Measurements from ENCODE around the gene LSM7. TPM values are rescaled to one million over a fixed set of nuclear protein-coding genes. Genes with fewer than 3 reads are reported as not detected.

The LSM7 gene
- total RNA-seq, 4 donors from 2014 or later = 76.4 to 113 (median 106) TPM

DNA sequence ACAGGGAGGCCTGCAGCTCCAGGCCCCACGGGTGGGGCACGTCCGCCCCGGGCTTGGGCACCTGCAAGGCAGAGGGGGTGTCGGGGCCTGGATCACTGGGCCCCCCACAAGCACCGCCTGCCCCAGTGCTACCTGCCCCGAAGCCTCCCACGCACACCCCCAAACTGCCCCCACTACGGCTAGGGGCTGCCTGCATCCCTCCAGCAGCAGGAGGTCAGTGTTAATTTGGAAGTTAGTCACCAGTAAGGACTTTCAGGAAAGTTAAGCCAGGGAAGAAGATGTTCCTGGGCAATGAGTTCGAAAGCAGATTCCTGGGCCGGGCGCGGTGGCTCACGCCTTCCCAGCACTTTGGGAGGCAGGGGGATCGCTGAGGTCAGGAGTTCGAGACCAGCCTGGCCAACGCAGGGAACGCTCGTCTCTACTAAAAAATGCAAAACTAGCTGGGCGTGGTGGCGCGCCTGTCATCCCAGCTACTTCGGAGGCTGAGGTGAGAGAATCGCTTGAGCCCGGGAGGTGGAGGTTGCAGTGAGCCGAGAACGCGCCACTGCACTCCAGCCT, 51.9 kb downstream of the LSM7 start:
- intact Hi-C loops (cut with DNase I) = loop anchor here (5.0 kb wide), 2 partner anchors 51 to 116 kb away; partner anchors contain the start of genes LSM7 and SPPL2B
- TF ChIP-seq POLR2AphosphoS5 (IDR thresholded peaks at IDR 0.05) (no peak), EP300 (IDR thresholded peaks at IDR 0.05) (no peak), POLR2A (IDR thresholded peaks at IDR 0.05; ENCODE audit: low read depth) (no peak), CTCF (IDR thresholded peaks at IDR 0.05) (no peak)

GRCh38 chr19:2275588-2276428, 52.6 kb downstream of the LSM7 start:
- intact Hi-C loops (cut with DNase I) = loop anchor here (5.0 kb wide), 2 partner anchors 51 to 116 kb away; partner anchors contain the start of genes LSM7 and SPPL2B
- H3K4me3 ChIP-seq = peak overlapping the region; percentile 16 to 23 (median 22)
- H3K9me3 ChIP-seq = no peaks in the 10 kb centered on the region
- H3K27me3 ChIP-seq = no peaks in the 10 kb centered on the region
- peaks cover 17 to 43% (median 35%) of the 10 kb centered on the region in 4 donors for H3K36me3 ChIP-seq
- no peak for DNase-seq (ENCODE audit: extremely low spot score)
- 44% methylated on average over 15 of the region's 74 CpGs for WGBS
- H3K27ac ChIP-seq (replicated peaks in 1 of 4) = peak overlapping the region; percentile 28 to 100 (median 80)
- H3K4me1 ChIP-seq = peaks cover 42 to 64% (median 59%) of the 10 kb centered on the region in 4 donors
- TF ChIP-seq CTCF (IDR thresholded peaks at IDR 0.05) (no peak), EP300 (IDR thresholded peaks at IDR 0.05) (no peak), POLR2AphosphoS5 (IDR thresholded peaks at IDR 0.05) (no peak), POLR2A (IDR thresholded peaks at IDR 0.05; ENCODE audit: low read depth) (no peak)

More for the DNA sequence above, 51.9 kb downstream of the LSM7 start:
- Histone ChIP-seq H3K4me3 (peak overlapping the region in 1 of 4 donors; percentile 23), H3K36me3 (peaks cover 14 to 39% (median 33%) of the 10 kb centered on the region in 4 donors), H3K27me3 (no peaks in the 10 kb centered on the region), H3K27ac (replicated peaks in 1 of 4) (peak overlapping the region in 2 of 4 donors; percentile 60 to 100), H3K4me1 (peaks cover 37 to 61% (median 54%) of the 10 kb centered on the region in 4 donors), H3K9me3 (no peaks in the 10 kb centered on the region)
- WGBS = 89% methylated on average over 28 of the region's 28 CpGs
- no peak for DNase-seq (ENCODE audit: extremely low spot score)

DNA sequence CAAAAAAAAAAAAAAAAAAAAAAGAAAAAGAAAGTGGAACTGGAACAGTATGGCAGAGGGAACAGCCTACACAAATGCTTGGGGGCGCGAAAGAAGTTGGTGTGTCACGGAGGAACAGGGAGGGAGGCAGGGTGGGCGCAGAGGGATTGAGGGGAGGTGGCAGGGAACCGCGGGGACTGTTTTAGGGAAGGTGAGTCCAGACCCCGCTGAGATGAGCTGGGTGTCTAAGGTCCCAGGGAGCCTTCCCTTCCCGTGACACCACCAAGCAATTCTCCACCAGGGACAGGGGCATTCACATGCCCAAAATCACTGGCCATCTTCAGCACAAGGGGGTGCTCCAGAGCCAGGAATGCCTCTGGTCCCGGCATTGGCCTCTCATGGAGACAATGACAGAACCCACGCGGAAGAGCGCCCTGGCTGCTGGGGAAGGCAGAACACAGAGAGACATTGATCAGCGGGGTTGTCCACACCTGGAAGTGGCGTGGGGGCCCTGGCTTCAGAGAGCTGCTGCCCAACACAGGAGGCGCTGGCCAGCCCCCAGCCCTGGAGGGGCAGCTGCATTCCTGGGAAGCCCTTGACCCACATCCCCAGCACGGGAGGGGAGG, 53.4 kb downstream of the LSM7 start:
- Histone ChIP-seq H3K4me3 (peak overlapping the region in 3 of 4 donors; percentile 22 to 23 (median 23)), H3K36me3 (peaks cover 17 to 43% (median 35%) of the 10 kb centered on the region in 4 donors), H3K9me3 (no peaks in the 10 kb centered on the region), H3K4me1 (peaks cover 42 to 61% (median 59%) of the 10 kb centered on the region in 4 donors), H3K27ac (replicated peaks in 1 of 4) (peak overlapping the region; percentile 28 to 100 (median 80)), H3K27me3 (no peaks in the 10 kb centered on the region)
- no peak for DNase-seq (ENCODE audit: extremely low spot score)
- intact Hi-C loops (cut with DNase I) = loop anchor here (5.0 kb wide), 2 partner anchors 52 to 117 kb away; partner anchors contain the start of genes LSM7 and SPPL2B
- TF ChIP-seq POLR2AphosphoS5 (IDR thresholded peaks at IDR 0.05) (peak; percentile 34 to 38), EP300 (IDR thresholded peaks at IDR 0.05) (no peak), CTCF (IDR thresholded peaks at IDR 0.05) (peak; percentile 43 to 63 (median 62))
- WGBS = 48% methylated on average over 12 of the region's 16 CpGs

DNA sequence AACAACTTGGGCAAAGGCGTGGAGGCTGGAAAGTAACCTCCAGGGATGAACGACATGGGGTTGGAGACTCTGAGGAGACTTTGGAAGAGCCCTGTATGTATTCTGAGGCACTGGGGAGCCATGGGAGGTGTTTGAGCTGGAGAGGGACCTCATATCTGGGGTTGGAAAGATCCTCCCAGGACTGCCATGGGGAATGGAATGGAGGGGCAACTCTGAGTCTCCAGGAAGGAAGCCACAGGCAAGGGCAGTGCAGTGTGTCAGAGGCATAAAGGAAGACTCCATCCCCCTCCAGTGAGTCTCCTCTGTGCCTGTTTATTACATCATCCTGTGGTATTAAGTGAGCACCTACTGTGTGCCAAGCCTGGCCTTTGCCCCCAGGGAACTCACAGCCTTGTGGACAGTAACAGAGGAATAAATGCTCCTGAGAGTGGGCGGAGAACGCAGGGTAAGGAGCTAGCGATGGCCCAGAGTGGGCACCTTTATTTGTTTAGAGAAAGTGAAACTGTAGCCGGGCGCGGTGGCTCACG, 54.1 kb downstream of the LSM7 start:
- Histone ChIP-seq H3K4me3 (peak overlapping the region in 2 of 4 donors; percentile 41 to 53), H3K27ac (replicated peaks in 1 of 4) (peak overlapping the region; percentile 99 to 100 (median 100)), H3K9me3 (no peaks in the 10 kb centered on the region), H3K4me1 (peaks cover 42 to 61% (median 59%) of the 10 kb centered on the region in 4 donors), H3K36me3 (peaks cover 17 to 43% (median 35%) of the 10 kb centered on the region in 4 donors), H3K27me3 (no peaks in the 10 kb centered on the region)
- intact Hi-C loops (cut with DNase I) = no loop called here
- 90% methylated on average over 9 of the region's 9 CpGs for WGBS
- no peak for DNase-seq (ENCODE audit: extremely low spot score)
- no peak for TF ChIP-seq POLR2AphosphoS5 (IDR thresholded peaks at IDR 0.05)

Data from esophagus muscularis mucosa (tissue), 4 donors.